Type B pancreatic cell (in vitro differentiated cells): ENCODE measurements around the gene RASSF5. TPM values are rescaled to one million over a fixed set of nuclear protein-coding genes. Genes with fewer than 3 reads are reported as not detected.

Experiments
- DNase-seq: peaks from one replicate; pipeline ENCODE4 v3.0.0; 2021; ENCODE audit warnings: mixed read lengths; ENCODE audit not compliant: unreplicated experiment; ENCODE audit errors: extremely low spot score
- H3K27ac Mint-ChIP-seq: 2 replicates; pipeline ENCODE4 v1.8.0; 2021; ENCODE audit warnings: mild to moderate bottlenecking, mixed read lengths
- H3K27me3 Mint-ChIP-seq: 2 replicates; pipeline ENCODE4 v1.8.0; 2021; ENCODE audit warnings: mixed read lengths
- H3K36me3 Mint-ChIP-seq: 2 replicates; pipeline ENCODE4 v1.8.0; 2021; ENCODE audit warnings: mixed read lengths
- H3K4me1 Mint-ChIP-seq: one replicate; pipeline ENCODE4 v1.8.0; 2021; ENCODE audit warnings: mixed read lengths; ENCODE audit not compliant: unreplicated experiment
- H3K4me3 Mint-ChIP-seq: 2 replicates; pipeline ENCODE4 v1.8.0; 2021; ENCODE audit warnings: mild to moderate bottlenecking, mixed read lengths
- H3K9me3 Mint-ChIP-seq: 2 replicates; pipeline ENCODE4 v1.8.0; 2021; ENCODE audit warnings: mixed read lengths
- total RNA-seq: library from RNA; stranded (reverse); gene quantifications from 2 replicates; pipeline ENCODE4 v1.2.1, GENCODE V29; 2021; ENCODE audit warnings: low replicate concordance
- TF ChIP-seq, protein P1 (sequence below): fragments of 200-600 bp; sonication (generic); conservative IDR thresholded peaks from 2 replicates; pipeline ENCODE4 v1.5.0; 2021; ENCODE audit warnings: antibody characterized with exemption, mild to moderate bottlenecking

RASSF5 gene
- total RNA-seq, 1 donor from 2014 or later: 3.8 TPM

GRCh38 chr1:206504363-206504713 is 3.0 kb upstream of the RASSF5 start:
- H3K36me3 Mint-ChIP-seq: no peaks in the 10 kb centered on the region
- H3K4me1 Mint-ChIP-seq: peaks cover 9% of the 10 kb centered on the region
- H3K27me3 Mint-ChIP-seq: peaks cover 74% of the 10 kb centered on the region

DNA sequence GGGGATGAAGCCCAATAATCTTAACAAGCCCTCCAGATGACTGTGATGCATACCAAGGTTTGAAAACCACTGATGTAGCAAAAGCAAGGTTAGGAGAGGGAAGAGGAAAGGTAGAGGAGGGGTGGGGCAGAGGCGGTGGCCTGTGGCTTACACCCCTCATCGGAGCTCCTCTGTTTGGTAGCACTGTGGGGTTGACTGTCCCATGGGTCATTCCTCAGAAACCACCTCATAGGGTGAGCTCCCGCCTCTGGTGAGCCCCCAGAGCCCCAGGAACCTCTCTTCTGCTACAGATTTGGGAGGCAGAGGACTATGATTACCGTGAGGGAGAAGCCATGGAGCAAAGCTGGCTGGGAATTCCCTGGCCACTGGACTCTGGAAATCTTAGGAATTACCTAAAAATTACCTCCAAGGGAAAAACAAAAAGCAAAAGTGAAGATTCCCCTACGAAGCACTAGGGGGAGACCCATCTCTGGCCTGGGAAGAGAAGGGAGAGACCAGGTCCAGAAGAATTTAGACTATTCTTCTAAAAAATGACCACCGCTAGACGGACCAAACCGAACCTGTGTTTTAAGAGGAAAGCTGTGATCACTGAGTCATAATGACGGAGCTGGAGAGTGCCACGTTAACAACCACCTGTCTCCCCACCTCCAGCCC is 1.5 kb upstream of the RASSF5 start:
- no peak overlapping the region for H3K27ac Mint-ChIP-seq
- H3K9me3 Mint-ChIP-seq: no peaks in the 10 kb centered on the region
- H3K27me3 Mint-ChIP-seq: peaks cover 89% of the 10 kb centered on the region
- TF ChIP-seq, protein P1, sequence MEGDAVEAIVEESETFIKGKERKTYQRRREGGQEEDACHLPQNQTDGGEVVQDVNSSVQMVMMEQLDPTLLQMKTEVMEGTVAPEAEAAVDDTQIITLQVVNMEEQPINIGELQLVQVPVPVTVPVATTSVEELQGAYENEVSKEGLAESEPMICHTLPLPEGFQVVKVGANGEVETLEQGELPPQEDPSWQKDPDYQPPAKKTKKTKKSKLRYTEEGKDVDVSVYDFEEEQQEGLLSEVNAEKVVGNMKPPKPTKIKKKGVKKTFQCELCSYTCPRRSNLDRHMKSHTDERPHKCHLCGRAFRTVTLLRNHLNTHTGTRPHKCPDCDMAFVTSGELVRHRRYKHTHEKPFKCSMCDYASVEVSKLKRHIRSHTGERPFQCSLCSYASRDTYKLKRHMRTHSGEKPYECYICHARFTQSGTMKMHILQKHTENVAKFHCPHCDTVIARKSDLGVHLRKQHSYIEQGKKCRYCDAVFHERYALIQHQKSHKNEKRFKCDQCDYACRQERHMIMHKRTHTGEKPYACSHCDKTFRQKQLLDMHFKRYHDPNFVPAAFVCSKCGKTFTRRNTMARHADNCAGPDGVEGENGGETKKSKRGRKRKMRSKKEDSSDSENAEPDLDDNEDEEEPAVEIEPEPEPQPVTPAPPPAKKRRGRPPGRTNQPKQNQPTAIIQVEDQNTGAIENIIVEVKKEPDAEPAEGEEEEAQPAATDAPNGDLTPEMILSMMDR: peak; percentile 64
- H3K36me3 Mint-ChIP-seq: no peaks in the 10 kb centered on the region
- H3K4me1 Mint-ChIP-seq: peaks cover 17% of the 10 kb centered on the region
- DNase-seq: no peak
- peak overlapping the region; percentile 76 for H3K4me3 Mint-ChIP-seq

More at GRCh38 chr1:206504363-206504713, 3.0 kb upstream of the RASSF5 start:
- TF ChIP-seq, protein P1: no peak
- Mint-ChIP-seq H3K9me3 (no peaks in the 10 kb centered on the region), H3K27ac (no peak overlapping the region), H3K4me3 (no peak overlapping the region)
- DNase-seq: no peak

- H3K4me3 Mint-ChIP-seq: peak overlapping the region; percentile 76
- H3K27ac Mint-ChIP-seq: no peak overlapping the region
- no peaks in the 10 kb centered on the region for H3K9me3 Mint-ChIP-seq
- no peaks in the 10 kb centered on the region for H3K36me3 Mint-ChIP-seq
- peaks cover 19% of the 10 kb centered on the region for H3K4me1 Mint-ChIP-seq
- no peak for DNase-seq
- TF ChIP-seq, protein P1: no peak
- peaks cover 93% of the 10 kb centered on the region for H3K27me3 Mint-ChIP-seq
Measured at GRCh38 chr1:206506405-206507283, 687 bp upstream of the RASSF5 start.

GRCh38 chr1:206508130-206508889 is 979 bp downstream of the RASSF5 start:
- Mint-ChIP-seq H3K27me3 (peaks cover 83% of the 10 kb centered on the region), H3K4me1 (peaks cover 29% of the 10 kb centered on the region), H3K9me3 (no peaks in the 10 kb centered on the region), H3K36me3 (no peaks in the 10 kb centered on the region), H3K4me3 (peak overlapping the region; percentile 84), H3K27ac (no peak overlapping the region)
- TF ChIP-seq, protein P1: no peak
- DNase-seq: no peak

DNA sequence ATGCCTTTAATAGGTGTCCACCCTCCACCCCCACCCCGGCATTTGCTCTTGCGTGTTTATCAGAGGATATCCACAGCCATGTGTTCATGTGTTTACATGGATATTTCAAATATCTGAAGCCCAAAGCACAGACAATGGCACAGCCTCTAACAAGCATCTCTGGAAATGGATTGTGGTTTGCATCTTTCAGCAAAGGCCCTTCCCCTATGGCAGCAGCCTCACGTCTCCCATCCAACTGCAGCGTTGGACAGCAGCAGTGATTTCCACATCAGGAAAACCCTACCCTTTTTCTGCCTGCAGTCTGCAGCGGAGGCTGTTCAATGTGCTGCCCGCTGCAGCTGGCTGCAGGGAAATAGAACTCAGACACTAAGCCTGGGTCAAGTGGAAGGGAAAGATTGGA is 1.6 kb downstream of the RASSF5 start:
- Mint-ChIP-seq H3K27ac (peak overlapping the region; percentile 24), H3K27me3 (peaks cover 83% of the 10 kb centered on the region), H3K36me3 (no peaks in the 10 kb centered on the region), H3K4me3 (peak overlapping the region; percentile 84), H3K9me3 (no peaks in the 10 kb centered on the region), H3K4me1 (peaks cover 29% of the 10 kb centered on the region)
- TF ChIP-seq, protein P1: no peak
- no peak for DNase-seq
